GM19397 (cell line): ENCODE results near the gene ERC1.
"Not testable (repeated sequence)": the region's sequence is repeated elsewhere in the genome, so short reads cannot be mapped to it uniquely, and the experiment has no call there.

Source experiments
- ATAC-seq: cut with Tn5 transposase; IDR thresholded peaks from one replicate; pipeline ENCODE4 v1.9.1; 2021; ENCODE audit warnings: mild to moderate bottlenecking, moderate library complexity; ENCODE audit not compliant: unreplicated experiment

ERC1 gene

DNA sequence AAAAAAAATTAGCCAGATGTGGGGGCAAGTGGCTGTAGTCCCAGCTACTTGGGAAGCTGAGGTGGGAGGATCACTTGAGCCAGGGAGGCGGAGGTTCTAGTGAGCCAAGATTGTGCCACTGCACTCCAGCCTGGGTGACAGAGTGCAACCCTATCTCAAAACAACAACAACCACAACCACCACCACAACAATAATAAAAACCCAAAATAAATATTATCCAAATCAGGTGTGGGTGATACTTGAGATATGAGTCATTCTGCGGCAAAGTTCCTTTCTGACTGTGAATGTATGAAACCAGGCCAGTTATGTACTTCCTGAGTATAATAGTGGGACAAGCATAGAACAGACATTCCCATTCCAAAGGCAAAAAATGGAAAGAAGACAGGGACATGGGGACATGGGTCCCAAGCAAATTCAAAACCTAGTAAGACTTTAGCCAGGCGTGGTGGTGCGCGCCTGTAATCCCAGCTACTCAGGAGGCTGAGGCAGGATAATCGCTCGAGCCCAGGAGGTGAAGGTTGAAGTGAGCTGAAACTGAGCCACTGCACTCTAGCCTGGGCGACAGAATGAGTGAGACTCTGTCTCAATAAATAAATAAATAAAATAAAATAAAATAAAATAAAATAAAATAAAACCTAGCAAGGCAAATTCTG lies 9.7 kb upstream of the ERC1 start:
- ATAC-seq = no peak

DNA sequence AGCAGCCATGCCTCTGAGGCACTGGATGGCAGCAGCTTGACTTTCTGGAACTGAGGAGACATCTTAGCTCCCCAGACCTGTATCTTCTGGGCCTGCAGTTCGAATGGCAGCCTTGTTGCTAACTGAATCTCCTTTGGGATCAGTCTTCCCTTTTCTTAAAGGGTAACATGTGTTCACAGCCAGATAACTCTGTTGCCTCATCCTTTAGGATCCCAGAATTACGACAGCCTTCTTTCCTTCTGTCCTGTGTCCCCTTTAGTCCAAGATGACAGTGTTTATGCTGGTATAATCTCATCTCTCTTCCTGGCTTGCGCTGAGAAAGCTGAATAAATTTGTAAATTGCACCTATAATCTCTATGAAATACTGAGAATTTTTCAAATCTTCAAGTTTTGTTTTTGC lies 9.1 kb upstream of the ERC1 start:
- ATAC-seq = no peak

DNA sequence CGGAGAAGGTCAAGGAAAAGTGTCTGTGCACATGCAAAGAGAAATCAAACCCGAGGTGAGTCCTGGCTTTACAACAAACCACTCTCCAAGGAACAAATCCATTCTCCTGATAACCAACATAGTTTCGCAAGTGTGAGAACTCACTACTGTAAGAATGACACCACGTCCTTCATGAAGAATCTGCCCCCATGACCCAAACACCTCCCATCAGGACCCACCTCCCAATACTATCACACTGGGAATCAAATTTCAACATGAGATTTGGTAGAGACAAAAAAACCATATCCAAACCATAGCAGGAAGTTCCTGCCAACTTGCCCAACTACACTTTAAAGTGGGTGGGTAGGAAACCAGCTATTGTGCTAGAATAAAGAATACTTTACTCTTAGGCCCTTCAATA lies 2.4 kb upstream of the ERC1 start:
- no peak for ATAC-seq

DNA sequence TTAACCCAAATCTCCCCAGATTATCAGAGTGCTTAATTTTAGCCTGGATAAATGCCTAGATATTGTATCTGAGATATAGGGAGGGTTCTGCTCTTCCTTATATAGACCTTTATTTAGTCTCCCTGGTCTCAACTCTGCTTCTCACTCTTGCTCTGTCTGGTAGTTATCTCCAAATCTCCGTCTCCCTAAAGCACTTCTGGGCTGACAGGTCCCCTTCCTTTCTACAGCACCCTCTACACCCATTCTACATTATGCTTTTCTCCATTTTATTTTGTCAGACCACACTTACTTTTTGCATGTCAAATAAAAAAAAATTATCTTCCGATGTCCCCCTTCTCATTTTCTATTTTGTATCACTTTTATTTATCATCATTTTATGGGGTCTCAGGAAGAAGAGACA lies 2.0 kb upstream of the ERC1 start:
- no peak for ATAC-seq

DNA sequence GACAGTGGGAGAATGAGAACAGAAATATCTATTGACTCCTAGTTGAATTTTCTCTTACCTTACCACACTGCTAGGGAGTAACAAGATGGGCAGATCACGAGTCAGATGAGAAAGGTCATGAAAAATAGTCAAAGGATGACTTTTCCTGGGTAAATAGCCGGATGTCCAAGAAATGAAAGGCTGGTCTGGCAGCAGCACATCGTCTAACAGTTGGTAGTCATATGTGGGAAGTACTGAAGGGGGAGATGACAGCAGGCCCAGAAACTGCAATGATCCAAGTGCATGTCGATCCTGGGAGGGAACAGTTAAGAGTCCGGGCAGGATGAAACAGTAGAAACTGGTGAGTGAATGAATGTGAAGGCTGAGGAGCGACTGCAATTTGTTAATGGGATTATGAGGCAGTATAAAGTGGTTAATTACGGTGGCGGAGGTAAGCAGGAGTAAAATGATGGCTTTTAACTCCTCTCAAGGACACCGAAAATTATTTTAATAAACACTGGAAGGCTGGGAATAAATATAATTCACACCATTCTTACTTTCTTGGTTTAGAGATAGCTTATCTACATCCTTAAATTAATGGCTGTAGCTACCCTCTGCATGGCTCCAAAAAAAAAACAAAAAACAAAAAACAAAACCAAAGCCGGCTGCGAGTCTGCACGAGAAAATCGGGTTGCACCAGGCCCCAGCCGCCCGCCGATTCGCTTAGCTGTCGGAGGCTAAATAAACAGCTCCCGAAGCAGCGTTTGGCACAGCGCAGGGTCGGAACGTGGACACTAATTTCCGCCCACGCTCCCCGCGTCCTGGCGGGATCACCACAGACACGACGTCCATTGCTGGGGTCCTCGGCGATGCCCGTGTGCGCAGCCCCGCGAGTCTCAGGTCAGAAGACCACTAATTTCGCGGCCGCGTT lies 1.0 kb upstream of the ERC1 start:
- peak; percentile 14 for ATAC-seq

DNA sequence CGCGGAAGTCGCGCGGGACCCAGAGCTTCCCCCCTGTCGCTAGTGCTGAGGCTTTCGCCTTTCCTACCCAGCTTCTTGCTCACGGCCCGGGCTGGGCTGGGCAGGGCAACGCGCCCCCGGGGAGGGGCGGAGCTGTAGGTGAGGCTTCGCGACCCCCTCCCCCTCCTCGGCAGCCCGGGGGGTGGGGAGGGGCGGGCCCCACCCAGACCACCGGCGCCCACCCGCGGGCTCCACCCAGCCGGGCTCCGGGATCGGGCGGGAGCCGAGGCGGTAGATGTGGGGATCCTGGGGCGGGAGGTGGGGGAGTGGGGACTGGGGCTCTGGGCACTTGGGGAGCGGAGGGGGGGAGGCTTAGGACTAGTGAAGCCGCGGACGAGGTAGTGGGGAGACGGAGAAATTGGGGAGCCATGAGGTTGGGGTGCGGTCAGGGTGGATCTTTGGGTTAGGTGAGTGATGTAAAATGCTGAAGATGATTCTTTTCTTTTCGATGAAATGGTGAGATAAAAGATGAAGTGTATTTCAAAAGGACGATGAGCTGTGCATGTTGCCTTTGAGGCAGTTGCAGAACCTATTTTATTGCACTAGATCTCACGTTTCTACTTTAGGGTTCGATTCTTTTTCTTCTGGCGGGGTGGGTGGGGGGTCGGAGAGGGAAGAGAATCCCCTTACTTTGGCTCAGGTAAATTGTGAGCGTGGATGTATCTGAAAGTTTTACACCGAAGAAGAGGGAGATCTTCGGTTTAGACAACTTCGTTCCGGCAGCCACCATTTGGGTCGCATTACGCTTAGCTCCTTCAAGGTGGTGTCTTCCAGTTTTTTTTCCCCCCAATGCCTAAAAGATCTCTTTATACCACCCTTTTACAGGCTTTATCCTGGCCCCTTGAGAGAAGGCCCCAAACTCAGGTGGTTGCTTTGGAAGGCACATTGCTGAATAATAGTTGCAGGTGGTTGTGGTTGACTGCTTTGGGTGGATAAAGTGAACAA lies 619 bp downstream of the ERC1 start:
- no peak for ATAC-seq

DNA sequence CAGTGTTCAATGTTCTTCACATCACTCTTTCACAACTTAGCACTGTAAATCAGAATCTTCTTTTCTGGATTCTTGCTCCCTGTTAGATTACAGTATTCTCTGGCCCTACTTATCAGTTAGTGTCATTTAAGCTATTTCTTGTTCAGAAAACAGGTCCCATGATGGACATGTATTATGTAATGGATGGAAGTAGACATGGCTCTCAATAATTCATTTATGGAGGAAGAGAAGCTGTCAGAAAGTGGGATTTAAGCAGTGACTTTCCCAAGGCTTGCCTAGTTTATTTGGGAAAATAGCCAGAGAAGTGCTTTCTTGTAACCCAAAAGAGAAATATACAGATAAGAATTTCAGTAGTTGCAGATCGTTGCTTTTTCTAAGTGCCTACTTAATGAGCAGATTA lies 1.6 kb downstream of the ERC1 start:
- no peak for ATAC-seq

DNA sequence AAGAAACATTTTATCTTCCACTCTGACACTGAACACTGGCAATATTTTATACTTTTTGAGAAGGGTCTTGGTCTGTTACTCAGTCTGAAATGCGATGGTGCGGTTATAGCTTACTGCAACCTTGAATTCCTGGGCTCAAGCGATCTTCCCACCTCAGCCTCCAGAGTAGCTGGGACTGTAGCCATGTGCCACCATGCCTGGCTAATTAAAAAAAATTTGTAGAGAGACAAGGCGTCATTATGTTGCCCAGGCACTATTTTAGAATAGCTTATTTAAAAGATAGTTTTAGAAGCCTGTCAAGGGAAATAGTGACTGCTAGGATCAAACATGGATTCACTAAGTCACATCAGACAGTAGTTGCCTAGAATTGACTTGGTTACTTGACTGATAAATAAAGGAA lies 5.9 kb downstream of the ERC1 start:
- ATAC-seq = no peak

DNA sequence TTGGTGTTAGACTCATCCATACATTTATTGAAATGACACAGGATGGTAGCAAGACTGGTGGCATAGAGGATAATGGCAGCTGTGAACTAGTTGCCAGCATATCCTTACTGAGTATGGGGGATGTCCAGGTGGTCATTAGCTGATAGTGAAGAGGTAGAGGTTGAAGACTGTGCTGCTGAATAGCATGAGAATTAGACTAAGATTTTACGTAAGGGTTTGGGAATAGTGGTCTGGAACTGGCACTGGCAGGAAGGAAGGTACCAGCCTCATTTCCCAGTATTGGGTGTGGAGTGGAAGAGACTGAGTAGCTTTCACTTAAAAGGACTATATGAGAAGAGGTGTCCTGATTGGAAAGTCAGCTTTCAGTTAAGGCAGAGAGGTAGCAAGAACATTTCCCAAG lies 6.5 kb downstream of the ERC1 start:
- no peak for ATAC-seq

DNA sequence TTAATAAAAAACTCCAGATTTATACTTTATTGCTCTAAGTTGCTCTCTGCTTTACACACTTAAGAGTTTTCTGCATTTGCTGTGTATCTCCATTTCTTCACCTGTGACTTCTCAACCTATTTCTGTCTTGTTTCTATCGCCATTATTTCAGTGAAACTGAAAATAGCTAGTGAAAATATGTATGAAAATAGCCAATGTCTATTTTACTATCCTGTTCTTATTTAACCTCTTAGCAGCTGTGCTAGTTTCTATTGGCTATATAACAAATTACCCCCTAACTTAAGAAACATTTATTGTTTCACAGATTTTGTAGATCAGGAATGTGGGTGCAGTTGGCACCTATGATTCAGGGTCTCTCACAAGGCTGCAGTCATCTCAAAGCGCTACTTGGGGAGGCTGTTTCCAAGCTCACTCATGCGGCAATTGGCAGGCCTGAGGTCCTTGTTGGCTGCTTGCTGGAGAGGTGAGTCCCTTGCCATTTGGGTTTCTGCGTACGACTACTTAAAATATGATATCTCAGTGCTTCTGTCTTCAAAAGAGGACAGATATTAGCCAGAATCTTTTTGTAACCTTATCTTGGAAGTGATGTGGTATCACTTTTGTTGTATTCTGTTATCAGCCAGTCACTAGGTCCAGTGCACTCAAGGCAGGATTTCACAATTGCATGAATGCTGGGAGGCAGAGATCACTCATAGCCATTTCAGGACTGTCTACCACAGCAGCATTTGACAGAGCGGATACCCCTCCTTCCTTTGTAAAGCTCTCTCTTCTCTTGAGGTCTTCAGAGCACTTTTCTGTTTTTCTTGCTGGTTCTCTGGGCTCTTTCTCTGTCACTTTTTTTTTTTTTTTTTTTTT lies 7.2 kb downstream of the ERC1 start:
- peak; percentile 61 for ATAC-seq

DNA sequence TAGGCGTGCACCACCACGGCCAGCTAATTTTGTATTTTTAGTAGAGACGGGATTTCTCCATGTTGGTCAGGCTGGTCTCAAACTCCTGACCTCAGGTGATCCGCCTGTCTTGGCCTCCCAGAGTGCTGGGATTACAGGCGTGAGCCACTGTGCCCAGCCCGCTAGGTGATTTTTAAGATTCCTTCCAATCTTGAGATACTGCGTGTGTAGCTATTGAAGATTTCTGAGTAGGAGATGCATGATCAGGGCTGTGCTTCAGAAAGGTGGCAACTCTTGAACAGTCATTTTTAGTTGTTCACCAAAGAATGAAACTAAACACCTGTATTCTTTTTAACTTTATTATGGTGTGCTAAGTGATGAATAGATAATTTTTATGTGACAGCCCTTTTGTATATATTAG lies 8.7 kb downstream of the ERC1 start:
- not testable (repeated sequence) for ATAC-seq

DNA sequence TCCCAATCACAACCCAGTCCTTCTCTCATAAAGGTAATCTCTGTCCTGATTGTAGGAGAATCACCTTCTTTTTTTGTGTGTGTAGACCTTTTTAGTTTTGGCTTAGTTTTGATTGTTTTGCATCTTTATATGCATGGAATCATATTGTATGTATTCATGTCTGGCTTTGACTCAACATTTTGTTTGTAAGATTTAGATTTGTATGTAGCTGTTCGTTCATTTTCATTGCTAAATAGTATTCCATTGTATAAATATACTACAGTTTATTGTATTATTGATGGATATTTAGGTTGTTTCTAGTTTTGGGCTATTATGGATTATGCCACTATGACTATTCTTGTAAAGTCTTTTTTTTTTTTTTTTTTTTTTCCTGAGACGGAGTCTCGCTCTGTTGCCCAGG lies 10.5 kb downstream of the ERC1 start:
- no peak for ATAC-seq

DNA sequence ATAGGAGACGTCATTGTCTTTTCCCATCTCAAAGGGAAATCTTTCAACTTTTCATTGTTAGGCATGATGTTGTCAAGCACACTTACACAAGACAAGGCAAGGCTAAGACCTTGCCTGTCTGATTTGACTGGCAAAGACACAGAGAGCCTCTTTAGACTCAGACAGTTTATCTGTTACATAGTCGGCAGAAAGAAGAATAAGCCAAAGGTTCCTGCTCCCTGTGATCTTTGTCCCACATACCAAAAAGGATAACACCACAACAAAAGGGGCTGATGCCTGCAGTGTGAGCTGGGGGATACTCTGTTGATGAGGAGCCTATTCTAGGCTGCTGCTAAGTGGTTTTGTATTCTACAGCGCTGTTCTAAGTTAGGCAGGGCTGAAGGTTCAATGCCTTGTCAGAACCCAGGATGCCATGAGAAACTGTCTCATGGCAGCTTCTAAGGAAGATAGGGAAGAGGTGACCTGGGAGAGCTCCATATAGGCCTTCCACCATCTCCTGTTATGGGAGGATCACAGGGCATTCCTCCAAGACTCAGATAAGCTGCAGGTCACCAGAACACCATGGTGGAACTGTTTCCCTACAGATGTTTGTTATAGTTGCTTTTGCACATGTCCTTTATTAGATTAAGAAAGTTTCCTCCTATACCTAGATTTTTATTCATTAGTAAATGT lies 12.7 kb downstream of the ERC1 start:
- ATAC-seq = no peak

DNA sequence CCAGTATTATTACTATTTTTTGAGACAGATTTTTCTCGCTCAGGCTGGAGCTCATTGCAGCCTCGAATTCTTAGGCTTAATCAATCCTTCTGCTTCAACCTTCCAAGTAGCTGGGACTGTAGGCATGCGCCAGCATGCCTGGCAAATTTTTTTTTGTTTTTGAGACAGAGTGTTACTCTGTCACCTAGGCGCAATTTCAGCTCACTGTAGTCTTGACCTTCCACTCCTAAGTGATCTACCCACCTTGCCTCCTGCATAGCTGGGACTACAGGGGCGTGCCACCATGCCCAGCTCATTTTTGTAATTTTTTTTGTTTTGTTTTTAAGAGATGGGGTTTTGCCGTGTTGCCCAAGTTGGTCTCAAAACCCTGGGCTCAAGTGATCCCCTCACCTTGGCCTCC lies 15.2 kb downstream of the ERC1 start:
- ATAC-seq = no peak

DNA sequence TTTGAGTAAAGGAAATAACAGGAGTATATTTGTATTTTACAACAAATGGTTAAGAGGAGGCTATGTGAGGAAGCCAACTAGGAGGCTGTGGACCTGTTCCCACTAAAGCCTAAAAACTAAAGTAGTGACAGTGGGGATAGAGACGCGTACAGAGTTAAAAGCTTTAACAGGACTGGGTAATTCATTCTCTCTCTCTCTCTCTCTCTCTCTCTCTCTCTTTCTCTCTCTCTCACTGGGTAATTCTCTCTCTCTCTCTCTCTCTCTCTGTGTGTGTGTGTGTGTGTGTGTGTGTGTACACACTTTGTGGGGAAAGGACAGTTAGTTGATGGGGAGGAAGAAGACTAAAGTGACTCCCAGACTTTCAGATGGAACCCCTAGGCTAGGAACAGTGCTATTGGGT lies 16.3 kb downstream of the ERC1 start:
- ATAC-seq = no peak

DNA sequence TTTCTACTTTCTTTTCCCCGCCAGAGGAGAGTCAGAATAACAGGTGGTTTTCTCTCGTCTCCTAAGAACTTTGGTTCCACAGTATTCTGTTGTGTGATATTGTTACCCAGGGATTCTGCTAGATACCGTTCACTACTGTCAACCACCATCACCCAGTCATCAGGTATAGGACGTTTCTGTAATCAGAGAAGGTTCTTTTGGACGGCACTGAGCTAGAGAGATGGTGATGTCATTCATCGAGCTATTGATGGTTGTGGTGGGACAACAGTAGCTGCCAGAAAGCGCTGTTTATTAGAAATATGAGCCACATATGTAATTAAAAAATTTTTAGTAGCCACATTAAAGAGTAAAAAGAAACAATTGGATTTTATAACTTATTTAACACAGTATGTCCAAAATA lies 17.0 kb downstream of the ERC1 start:
- ATAC-seq = no peak

DNA sequence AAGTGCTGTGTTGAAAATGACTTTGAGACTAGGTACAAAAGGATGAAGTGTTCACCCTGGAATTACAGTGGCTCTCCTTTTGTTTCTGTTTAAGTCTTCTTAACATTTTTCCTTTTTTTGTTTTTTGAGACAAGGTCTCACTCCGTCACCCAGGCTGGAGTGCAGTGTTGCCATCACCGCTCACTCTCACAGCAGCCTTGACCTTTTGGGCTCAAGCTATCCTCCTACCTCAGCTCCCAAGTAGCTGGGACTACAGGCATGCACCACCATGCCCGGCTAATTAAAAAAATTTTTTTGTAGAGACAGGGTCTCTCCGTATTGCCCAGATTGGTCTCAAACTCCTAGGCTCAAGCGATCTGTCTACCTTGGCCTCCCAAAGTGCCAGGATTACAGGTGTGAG lies 20.1 kb downstream of the ERC1 start:
- no peak for ATAC-seq

DNA sequence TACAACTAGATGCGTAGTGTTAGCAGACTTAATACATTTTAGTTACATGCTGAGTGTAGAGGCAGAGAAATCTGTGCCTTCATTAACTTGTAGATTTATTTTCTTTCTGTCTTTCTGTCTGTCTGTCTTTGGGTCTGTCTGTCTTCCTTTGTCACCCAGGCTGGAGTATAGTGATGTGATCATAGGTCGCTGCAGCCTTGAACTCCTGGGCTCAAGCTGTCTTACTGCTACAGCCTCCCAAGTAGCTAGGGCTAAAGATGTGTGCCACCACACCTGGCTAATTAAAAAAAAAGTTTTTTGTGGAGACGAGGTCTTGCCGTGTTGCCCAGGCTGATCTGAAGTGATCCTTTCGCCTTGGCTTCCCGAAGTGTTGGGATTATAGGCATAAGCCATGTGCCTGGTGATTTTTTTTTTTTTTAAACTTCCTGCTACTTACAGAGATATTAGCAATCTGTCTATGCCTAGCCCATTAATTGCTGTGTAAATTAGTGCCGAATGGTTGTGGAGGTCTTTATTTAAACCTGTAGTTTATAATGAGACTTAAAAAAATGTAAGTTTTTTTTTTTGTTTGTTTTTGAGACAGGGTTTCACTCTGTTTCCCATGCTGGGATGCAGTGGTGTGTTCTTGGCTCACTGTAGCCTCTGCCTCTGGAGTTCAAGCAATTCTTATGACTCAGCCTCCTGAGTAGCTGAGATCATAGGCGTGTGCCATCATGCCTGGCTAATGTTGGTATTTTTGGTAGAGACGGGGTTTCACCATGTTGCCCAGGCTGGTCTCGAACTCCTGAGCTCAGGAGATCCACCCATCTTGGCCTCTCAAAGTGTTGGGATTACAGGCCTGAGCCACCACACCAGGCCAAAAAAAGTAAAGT lies 22.8 kb downstream of the ERC1 start:
- ATAC-seq = no peak

DNA sequence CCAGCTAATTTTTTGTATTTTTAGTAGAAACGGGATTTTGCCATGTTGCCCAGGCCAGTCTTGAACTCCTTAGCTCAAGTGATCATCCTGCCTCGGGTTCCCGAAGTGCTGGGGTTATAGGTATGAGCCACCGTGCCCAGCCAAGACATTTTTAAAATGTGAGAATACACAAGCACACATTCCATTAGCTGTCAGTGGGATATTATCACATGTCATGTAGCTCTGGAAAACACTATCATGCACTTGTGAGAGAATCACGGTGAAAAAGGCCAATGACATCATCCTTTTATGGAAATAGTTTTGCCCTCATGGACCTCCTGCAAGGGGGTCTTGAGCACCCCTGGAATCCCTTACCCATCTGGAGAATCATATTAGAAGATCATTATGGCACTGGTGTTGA lies 28.3 kb downstream of the ERC1 start:
- ATAC-seq = no peak
